Ovary (tissue), 9 donors: Measurements from ENCODE around the gene FIGLA. TPM values are rescaled to one million over a fixed set of nuclear protein-coding genes. Genes with fewer than 3 reads are reported as not detected.

Experiments
- DNase-seq, 5 donors: peaks; one replicate each; pipeline ENCODE4 v3.0.0-alpha.2; 2019 to 2020
- H3K27ac ChIP-seq, 2 donors: fragments of 200-600 bp; one replicate each; pipeline versions ENCODE4 v1.5.1 to v1.8.0; 2019 to 2022
- H3K27me3 ChIP-seq: fragments of 200-600 bp; one replicate; pipeline ENCODE4 v1.8.0; 2022
- H3K36me3 ChIP-seq: fragments of 200-600 bp; sonication (generic); one replicate; pipeline ENCODE4 v1.5.1; 2019
- H3K4me1 ChIP-seq: one replicate; pipeline ENCODE4 v1.8.1; 2013; ENCODE audit warnings: mild to moderate bottlenecking, moderate library complexity; ENCODE audit not compliant: insufficient read depth
- H3K4me3 ChIP-seq: fragments of 200-600 bp; sonication (generic); one replicate; pipeline ENCODE4 v1.5.1; 2017
- H3K9me3 ChIP-seq, 2 donors: fragments of 200-600 bp in 1 of 2; sonication (generic) in 1 of 2; one replicate each; pipeline versions ENCODE4 v1.5.1 to v1.8.1; 2013 to 2019; ENCODE audit warnings: mild to moderate bottlenecking in 1 of 2, moderate library complexity in 1 of 2
- CTCF ChIP-seq, 3 donors: fragments of 450-650 bp in 2 of 3; fragments of 200-600 bp in 1 of 3; IDR thresholded peaks; one replicate each; pipeline versions ENCODE4 v1.5.1 to v1.8.0; 2016 to 2022; ENCODE audit warnings: antibody characterized with exemption in 3 of 3, mild to moderate bottlenecking in 1 of 3
- EP300 ChIP-seq: sonication (generic); formaldehyde crosslinking; IDR thresholded peaks from one replicate; pipeline ENCODE4 v1.6.1; 2017; ENCODE audit warnings: antibody characterized with exemption
- POLR2A ChIP-seq: fragments of 450-650 bp; IDR thresholded peaks from one replicate; pipeline ENCODE4 v1.6.1; 2017; ENCODE audit warnings: antibody characterized with exemption, mild to moderate bottlenecking, moderate library complexity
- WGBS, 3 donors: extraction: QIAGEN DNeasy Blood & Tissue Kit in 1 of 3; methylation state at CpG; one replicate each; pipeline versions ENCODE4 v1.1.5 to v1.1.7; 2013 to 2017; 5-methylcytosine and 5-hydroxymethylcytosine counted together
- intact Hi-C, 4 donors: fragments of 100-400 bp; cut with DNase I; formaldehyde crosslinking; loops; one replicate each; pipeline versions ENCODE4 v1.11.0 to v1.15.1; 2022 to 2023
- polyA plus RNA-seq, 2 donors: library from polyadenylated mRNA; stranded (reverse); fragments of 200-250 nt in 1 of 2; fragments of 350-450 nt in 1 of 2; fragmentation: Illumina TruSeq in 1 of 2; extraction: RNeasy Lipid Tissue Mini Kit (QIAGEN cat#74804) in 1 of 2; gene quantifications; one replicate each; pipeline ENCODE4 v1.2.3, GENCODE V29; 2013 to 2014
- total RNA-seq, 7 donors: library from RNA; depleted of rRNA in 2 of 7; stranded (reverse); fragments of >200 nt in 2 of 7; fragmentation: NEBNext Ultra II Directional in 3 of 7; extraction: Animal tissue kit (Norgen Biotek cat#: 25700) in 3 of 7; gene quantifications; one replicate each; pipeline versions ENCODE4 v1.1.0 to v1.2.4, GENCODE V29; 2016 to 2023
- donor health status: DM: no; HTN: no; CAD: no; lungs with moderate emphysema.
- donor health status: DM: no; HTN: no; CAD: no.
- donor health status: Bipolar disorder and iron deficiency.
- donor health status: DM: yes; HTN: yes; CAD: no.
- donor health status: DM: no; HTN: no; CAD: no.
- donor health status: DM: yes; HTN: yes; CAD: no.

Gene FIGLA
- total and polyA plus RNA-seq, 9 donors = 0.35 to 3.3 TPM; not detected in 7

- intact Hi-C loops = no loop called here
- WGBS, 3 donors = 80 to 85% (median 80%) methylated on average over 6 of the region's 6 CpGs
- TF ChIP-seq CTCF (IDR thresholded peaks at IDR 0.05) (no peak), POLR2A (no peak), EP300 (no peak)
- H3K4me3 ChIP-seq = no peak overlapping the region
- no peaks in the 10 kb centered on the region for H3K9me3 ChIP-seq
- no peak overlapping the region for H3K27ac ChIP-seq
- no peaks in the 10 kb centered on the region for H3K36me3 ChIP-seq
- no peaks in the 10 kb centered on the region for H3K4me1 ChIP-seq
- DNase-seq = no peak
- no peaks in the 10 kb centered on the region for H3K27me3 ChIP-seq
These were observed 16.8 kb upstream of the FIGLA start for GRCh38 chr2:70807102-70807827.

- whole genome bisulfite sequencing, 3 donors = 61 to 69% (median 62%) methylated on average over 6 of the region's 6 CpGs
- TF ChIP-seq POLR2A = no peak
- no peak for TF ChIP-seq EP300
- TF ChIP-seq CTCF (IDR thresholded peaks at IDR 0.05) = no peak
- intact Hi-C loops = no loop called here
- H3K27me3 ChIP-seq = no peaks in the 10 kb centered on the region
- H3K27ac ChIP-seq = no peak overlapping the region
- H3K36me3 ChIP-seq = no peaks in the 10 kb centered on the region
- H3K4me1 ChIP-seq = no peaks in the 10 kb centered on the region
- no peak overlapping the region for H3K4me3 ChIP-seq
- DNase-seq = no peak
- no peaks in the 10 kb centered on the region for H3K9me3 ChIP-seq
These were observed 16.2 kb upstream of the FIGLA start for GRCh38 chr2:70806620-70807019.

GRCh38 chr2:70806013-70806412 is 15.6 kb upstream of the FIGLA start:
- H3K27me3 ChIP-seq = no peaks in the 10 kb centered on the region
- H3K36me3 ChIP-seq = no peaks in the 10 kb centered on the region
- H3K4me1 ChIP-seq = no peaks in the 10 kb centered on the region
- no peak overlapping the region for H3K4me3 ChIP-seq
- TF ChIP-seq POLR2A (no peak), EP300 (no peak), CTCF (IDR thresholded peaks at IDR 0.05) (no peak)
- DNase-seq = no peak
- intact Hi-C loops = no loop called here
- WGBS, 3 donors = 52 to 67% (median 63%) methylated on average over 5 of the region's 5 CpGs
- no peak overlapping the region for H3K27ac ChIP-seq
- no peaks in the 10 kb centered on the region for H3K9me3 ChIP-seq

- no peaks in the 10 kb centered on the region for H3K27me3 ChIP-seq
- no peaks in the 10 kb centered on the region for H3K4me1 ChIP-seq
- no peak overlapping the region for H3K4me3 ChIP-seq
- TF ChIP-seq POLR2A = no peak
- no peak for TF ChIP-seq EP300
- no peak for TF ChIP-seq CTCF (IDR thresholded peaks at IDR 0.05)
- 65 to 74% (median 69%) methylated on average over 10 of the region's 10 CpGs for WGBS, 3 donors
- no peak for DNase-seq
- H3K27ac ChIP-seq = no peak overlapping the region
- no peaks in the 10 kb centered on the region for H3K36me3 ChIP-seq
- no peaks in the 10 kb centered on the region for H3K9me3 ChIP-seq
- intact Hi-C loops = no loop called here
These were observed 11.3 kb upstream of the FIGLA start for GRCh38 chr2:70801607-70802263.
